CD4-positive, alpha-beta memory T cell (primary cell): ENCODE data around the gene MAGEF1. TPM values are rescaled to one million over a fixed set of nuclear protein-coding genes. Genes with fewer than 3 reads are reported as not detected.

Experiments used
- CTCF ChIA-PET: fragments of 350-600 bp; sonication (Branson Sonifier 250); formaldehyde crosslinking; loops from one replicate; lab custom pipeline; 2021; ENCODE audit warnings: inconsistent platforms; ENCODE audit not compliant: partially characterized antibody; lab: Charles Lee
- POLR2A ChIA-PET: fragments of 350-600 bp; sonication (Branson Sonifier 250); formaldehyde crosslinking; loops from one replicate; lab custom pipeline; 2021; ENCODE audit not compliant: partially characterized antibody; lab: Charles Lee
- DNase-seq, 5 donors: peaks; one replicate each; pipeline versions ENCODE4 v3.0.0 to v3.0.0-alpha.2; 2020 to 2022; ENCODE audit warnings: mixed read lengths in 1 of 5
- H3K27ac ChIP-seq: one replicate; pipeline ENCODE4 v1.7.0; 2013; ENCODE audit warnings: low read depth, low read length
- H3K27me3 ChIP-seq: 2 replicates; pipeline ENCODE4 v1.7.0; 2013; ENCODE audit warnings: mild to moderate bottlenecking, low read length, moderate library complexity; ENCODE audit not compliant: insufficient read depth
- H3K36me3 ChIP-seq: 2 replicates; pipeline ENCODE4 v1.7.0; 2013; ENCODE audit warnings: mild to moderate bottlenecking, low read length, moderate library complexity; ENCODE audit not compliant: insufficient read depth
- H3K4me1 ChIP-seq: 2 replicates; pipeline ENCODE4 v1.7.0; 2013; ENCODE audit warnings: mild to moderate bottlenecking, low read length, moderate library complexity; ENCODE audit not compliant: insufficient read depth
- H3K4me3 ChIP-seq, 2 donors: one replicate each; pipeline ENCODE4 v1.7.0; 2013; ENCODE audit warnings: low read length in 2 of 2, mild to moderate bottlenecking in 1 of 2
- H3K9me3 ChIP-seq, 2 donors: one replicate each; pipeline ENCODE4 v1.7.0; 2013; ENCODE audit warnings: low read length in 2 of 2, control low read depth in 1 of 2; ENCODE audit not compliant: control insufficient read depth in 1 of 2
- H3K27ac Mint-ChIP-seq, 7 donors: one replicate each; pipeline ENCODE4 v1.8.0; 2020 to 2021; ENCODE audit warnings: mixed read lengths in 7 of 7, mild to moderate bottlenecking in 6 of 7, inconsistent platforms in 3 of 7, moderate library complexity in 3 of 7
- H3K27me3 Mint-ChIP-seq, 2 donors: one replicate each; pipeline ENCODE4 v1.8.0; 2020 to 2021; ENCODE audit warnings: mixed read lengths in 2 of 2
- H3K36me3 Mint-ChIP-seq, 2 donors: one replicate each; pipeline ENCODE4 v1.8.0; 2020 to 2021; ENCODE audit warnings: mixed read lengths in 2 of 2, inconsistent platforms in 1 of 2, mild to moderate bottlenecking in 1 of 2
- H3K4me1 Mint-ChIP-seq, 4 donors: one replicate each; pipeline ENCODE4 v1.8.0; 2020 to 2021; ENCODE audit warnings: mixed read lengths in 4 of 4, mild to moderate bottlenecking in 1 of 4
- H3K4me3 Mint-ChIP-seq, 8 donors: one replicate each; pipeline ENCODE4 v1.8.0; 2020 to 2021; ENCODE audit warnings: mixed read lengths in 8 of 8, mild to moderate bottlenecking in 7 of 8, moderate library complexity in 6 of 8, inconsistent platforms in 3 of 8
- H3K9me3 Mint-ChIP-seq, 8 donors: one replicate each; pipeline ENCODE4 v1.8.0; 2020 to 2021; ENCODE audit warnings: mixed read lengths in 8 of 8, mild to moderate bottlenecking in 5 of 8, inconsistent platforms in 3 of 8, moderate library complexity in 1 of 8
- intact Hi-C: fragments of 100-400 bp; cut with micrococcal nuclease; formaldehyde crosslinking; loops from one replicate; pipeline ENCODE4 v1.15.1; 2023
- polyA plus RNA-seq, 2 donors: library from polyadenylated mRNA; unstranded; fragments of 300-500 nt; fragmentation: Illumina TruSeq; gene quantifications; one replicate each; pipeline ENCODE4 v1.2.3, GENCODE V29; 2021
- total RNA-seq, 2 experiments: library from RNA; stranded (reverse); gene quantifications; one replicate each; pipeline ENCODE4 v1.2.3, GENCODE V29; 2021

MAGEF1 gene
- total and polyA plus RNA-seq, 4 experiments from 2014 or later: 15.5 to 20.1 (median 16.5) TPM

DNA sequence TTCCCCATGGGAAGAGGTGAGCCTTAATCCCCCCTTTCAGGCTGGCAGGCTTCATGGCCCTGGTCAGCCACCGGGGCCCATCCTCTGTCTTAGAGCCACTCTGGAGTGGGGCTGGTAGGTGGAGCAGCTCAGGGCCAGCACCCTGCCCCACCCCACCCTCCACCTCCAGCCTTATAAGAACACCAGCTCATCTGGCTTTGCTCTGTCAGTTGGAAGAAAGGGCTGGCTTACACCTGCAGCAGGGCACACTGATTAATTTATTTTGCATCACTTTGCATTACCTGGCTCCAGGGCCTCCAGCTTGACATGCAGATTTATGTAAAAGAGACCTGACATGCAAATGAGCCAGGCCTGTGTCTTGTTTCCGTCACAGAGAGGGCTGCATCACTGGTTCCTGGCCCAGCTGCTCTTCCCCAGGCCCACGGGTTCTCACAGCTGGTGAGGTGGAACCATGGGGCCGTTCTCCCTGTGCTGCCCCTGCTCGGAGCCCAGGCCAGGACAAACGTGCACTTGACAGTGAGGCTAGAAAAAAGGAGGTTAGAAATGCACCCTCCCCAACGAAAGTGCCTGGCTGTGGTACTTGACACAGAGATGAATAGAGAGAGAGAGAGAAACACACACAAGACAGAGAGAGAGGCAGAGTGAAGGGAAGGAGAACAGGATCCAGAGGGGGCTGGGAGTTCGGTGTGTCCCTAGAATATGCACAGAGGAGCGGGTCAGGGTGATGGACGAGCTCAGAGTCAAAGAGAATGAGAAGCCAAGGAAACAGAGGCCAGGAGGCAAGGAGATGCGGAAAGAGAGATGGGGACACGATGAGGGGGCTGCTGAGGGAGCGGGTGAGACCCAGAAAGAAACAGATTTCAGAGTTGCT lies 44.5 kb upstream of the MAGEF1 start:
- no peaks in the 10 kb centered on the region for H3K36me3 Mint-ChIP-seq
- Histone ChIP-seq H3K27ac (no peak overlapping the region), H3K4me1 (no peaks in the 10 kb centered on the region), H3K4me3 (no peak overlapping the region), H3K27me3 (no peaks in the 10 kb centered on the region), H3K9me3 (no peaks in the 10 kb centered on the region), H3K36me3 (no peaks in the 10 kb centered on the region)
- ChIA-PET CTCF (interaction anchor here (2.0 kb wide), 1 partner anchor 195 kb away, joined by 5 read pairs; the partner anchor contains the start of gene EPHB3), POLR2A (no interaction called here)
- H3K27me3 Mint-ChIP-seq: peaks cover 0 to under 1% of the 10 kb centered on the region in 2 donors
- peaks cover 0 to 6% (median 3%) of the 10 kb centered on the region in 4 donors for H3K4me1 Mint-ChIP-seq
- H3K27ac Mint-ChIP-seq: peak overlapping the region in 1 of 7 donors; percentile 9
- no peak overlapping the region for H3K4me3 Mint-ChIP-seq
- no peaks in the 10 kb centered on the region for H3K9me3 Mint-ChIP-seq
- DNase-seq: no peak
- intact Hi-C loops: no loop called here

DNA sequence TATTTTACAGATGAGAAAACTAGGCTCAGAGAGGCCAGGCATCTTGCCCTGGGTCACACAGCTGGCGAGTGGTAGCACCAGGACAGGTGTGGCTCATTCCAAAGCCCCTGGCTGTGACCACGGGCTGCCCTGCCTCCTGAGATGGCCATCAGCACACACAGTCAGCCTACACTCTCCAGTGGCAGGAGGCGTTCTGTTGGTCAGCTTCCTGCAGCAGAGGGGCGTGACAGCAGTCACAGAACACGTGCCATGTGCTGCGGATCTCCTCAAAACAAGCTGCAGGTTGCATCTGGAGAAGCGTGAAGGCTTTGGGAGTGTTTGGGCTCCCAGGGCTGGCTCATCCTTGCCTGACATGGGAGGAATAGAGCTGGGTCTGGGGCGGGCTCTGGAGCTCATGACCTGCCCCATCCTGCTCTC lies 43.5 kb upstream of the MAGEF1 start:
- Mint-ChIP-seq H3K27me3 (peaks cover 0 to 4% of the 10 kb centered on the region in 2 donors), H3K36me3 (no peaks in the 10 kb centered on the region), H3K27ac (no peak overlapping the region), H3K4me3 (no peak overlapping the region), H3K9me3 (no peaks in the 10 kb centered on the region), H3K4me1 (peaks cover 0 to 6% (median 3%) of the 10 kb centered on the region in 4 donors)
- ChIA-PET CTCF (interaction anchor here (2.0 kb wide), 1 partner anchor 194 kb away, joined by 5 read pairs; the partner anchor contains the start of gene EPHB3), POLR2A (no interaction called here)
- no peaks in the 10 kb centered on the region for H3K36me3 ChIP-seq
- no peak overlapping the region for H3K4me3 ChIP-seq
- H3K4me1 ChIP-seq: no peaks in the 10 kb centered on the region
- intact Hi-C loops: no loop called here
- H3K9me3 ChIP-seq: no peaks in the 10 kb centered on the region
- DNase-seq: no peak
- H3K27me3 ChIP-seq: no peaks in the 10 kb centered on the region
- H3K27ac ChIP-seq: no peak overlapping the region

- Mint-ChIP-seq H3K36me3 (no peaks in the 10 kb centered on the region), H3K4me1 (peaks cover 0 to 6% (median 3%) of the 10 kb centered on the region in 4 donors), H3K9me3 (no peaks in the 10 kb centered on the region), H3K27ac (no peak overlapping the region), H3K4me3 (no peak overlapping the region), H3K27me3 (peaks cover 7 to 15% of the 10 kb centered on the region in 2 donors)
- Histone ChIP-seq H3K4me1 (no peaks in the 10 kb centered on the region), H3K9me3 (no peaks in the 10 kb centered on the region), H3K27me3 (no peaks in the 10 kb centered on the region), H3K27ac (no peak overlapping the region), H3K36me3 (no peaks in the 10 kb centered on the region), H3K4me3 (no peak overlapping the region)
- ChIA-PET POLR2A (no interaction called here), CTCF (interaction anchor here (2.1 kb wide), 1 partner anchor 192 kb away, joined by 8 read pairs; no protein-coding TSS in a partner anchor)
- intact Hi-C loops: no loop called here
- DNase-seq: no peak
Observed at GRCh38 chr3:184752361-184752760, 40.5 kb upstream of the MAGEF1 start.

GRCh38 chr3:184751204-184752040 lies 39.6 kb upstream of the MAGEF1 start:
- intact Hi-C loops: no loop called here
- DNase-seq: no peak
- Histone ChIP-seq H3K27me3 (no peaks in the 10 kb centered on the region), H3K27ac (no peak overlapping the region), H3K36me3 (no peaks in the 10 kb centered on the region), H3K9me3 (no peaks in the 10 kb centered on the region), H3K4me1 (no peaks in the 10 kb centered on the region), H3K4me3 (no peak overlapping the region)
- Mint-ChIP-seq H3K9me3 (no peaks in the 10 kb centered on the region), H3K36me3 (no peaks in the 10 kb centered on the region), H3K4me1 (peaks cover 0 to 1% (median 0%) of the 10 kb centered on the region in 4 donors), H3K4me3 (no peak overlapping the region), H3K27me3 (peaks cover 7 to 15% of the 10 kb centered on the region in 2 donors), H3K27ac (no peak overlapping the region)
- POLR2A ChIA-PET: no interaction called here
- CTCF ChIA-PET: interaction anchor here (1.0 to 2.1 kb wide), 2 partner anchors 10 to 191 kb away, joined by 3 to 8 read pairs; no protein-coding TSS in a partner anchor

- no peak for DNase-seq
- Histone ChIP-seq H3K27me3 (no peaks in the 10 kb centered on the region), H3K4me3 (no peak overlapping the region), H3K27ac (no peak overlapping the region), H3K36me3 (no peaks in the 10 kb centered on the region), H3K9me3 (no peaks in the 10 kb centered on the region), H3K4me1 (no peaks in the 10 kb centered on the region)
- Mint-ChIP-seq H3K27ac (no peak overlapping the region), H3K9me3 (no peaks in the 10 kb centered on the region), H3K4me1 (no peaks in the 10 kb centered on the region), H3K27me3 (peaks cover 7 to 16% of the 10 kb centered on the region in 2 donors), H3K4me3 (no peak overlapping the region), H3K36me3 (no peaks in the 10 kb centered on the region)
- intact Hi-C loops: no loop called here
- ChIA-PET CTCF (interaction anchor here (0.8 to 2.1 kb wide), 3 partner anchors 11 to 190 kb away, joined by 3 to 8 read pairs (median 3); partner anchors contain the start of gene EPHB3), POLR2A (no interaction called here)
Observed at GRCh38 chr3:184750349-184751083, 38.7 kb upstream of the MAGEF1 start.

- POLR2A ChIA-PET: no interaction called here
- intact Hi-C loops: no loop called here
- Histone ChIP-seq H3K36me3 (no peaks in the 10 kb centered on the region), H3K4me3 (no peak overlapping the region), H3K9me3 (no peaks in the 10 kb centered on the region), H3K4me1 (no peaks in the 10 kb centered on the region), H3K27me3 (no peaks in the 10 kb centered on the region), H3K27ac (no peak overlapping the region)
- Mint-ChIP-seq H3K4me3 (no peak overlapping the region), H3K4me1 (no peaks in the 10 kb centered on the region), H3K27ac (peak overlapping the region in 1 of 7 donors; percentile 38), H3K9me3 (no peaks in the 10 kb centered on the region), H3K36me3 (no peaks in the 10 kb centered on the region), H3K27me3 (peaks cover 7 to 17% of the 10 kb centered on the region in 2 donors)
- CTCF ChIA-PET: interaction anchor here (0.9 kb wide), 2 partner anchors 13 to 188 kb away, joined by 3 read pairs; partner anchors contain the start of gene EPHB3
- no peak for DNase-seq
Observed at GRCh38 chr3:184749168-184749744, 37.4 kb upstream of the MAGEF1 start.
